HEK293 (cell line): Measurements from ENCODE around the gene PLEKHA4.
A peak's percentile ranks its signal among the peaks of the same experiment; 100 is the strongest.

Experiments
- GLIS1 ChIP-seq: fragments of 450-650 bp; formaldehyde crosslinking; IDR thresholded peaks from 2 replicates; pipeline ENCODE4 v1.5.1; 2016; ENCODE audit warnings: missing biosample characterization, missing genetic modification characterization
- GLIS2 ChIP-seq: fragments of 450-650 bp; formaldehyde crosslinking; IDR thresholded peaks from 2 replicates; pipeline ENCODE4 v1.5.1; 2016; ENCODE audit warnings: missing biosample characterization, missing genetic modification characterization
- HOXA7 ChIP-seq: sonication (generic); formaldehyde crosslinking; IDR thresholded peaks from 2 replicates; pipeline ENCODE4 v1.8.1; 2022; ENCODE audit warnings: missing genetic modification reagents, borderline replicate concordance
- SALL2 ChIP-seq: fragments of 450-650 bp; formaldehyde crosslinking; IDR thresholded peaks from 2 replicates; pipeline ENCODE4 v1.5.0; 2017; ENCODE audit warnings: missing biosample characterization, mild to moderate bottlenecking, missing genetic modification characterization, borderline replicate concordance
- SP3 ChIP-seq: fragments of 450-650 bp; formaldehyde crosslinking; IDR thresholded peaks from 2 replicates; pipeline ENCODE4 v1.5.1; 2016; ENCODE audit warnings: missing biosample characterization, missing genetic modification characterization
- WT1 ChIP-seq: fragments of 450-650 bp; formaldehyde crosslinking; IDR thresholded peaks from 2 replicates; pipeline ENCODE4 v1.5.1; 2016; ENCODE audit warnings: missing biosample characterization, missing genetic modification characterization
- ZBTB20 ChIP-seq: fragments of 450-650 bp; formaldehyde crosslinking; IDR thresholded peaks from 2 replicates; pipeline ENCODE4 v1.5.1; 2016; ENCODE audit warnings: missing biosample characterization, missing genetic modification characterization
- ZBTB8A ChIP-seq: fragments of 450-650 bp; formaldehyde crosslinking; IDR thresholded peaks from 2 replicates; pipeline ENCODE4 v1.5.1; 2016; ENCODE audit warnings: missing biosample characterization, missing genetic modification characterization
- ZEB2 ChIP-seq: fragments of 450-650 bp; formaldehyde crosslinking; IDR thresholded peaks from 2 replicates; pipeline ENCODE4 v1.5.1; 2016; ENCODE audit warnings: missing biosample characterization, missing genetic modification characterization
- ZFHX2 ChIP-seq: fragments of 450-650 bp; formaldehyde crosslinking; conservative IDR thresholded peaks from 2 replicates; pipeline ENCODE4 v1.5.1; 2016; ENCODE audit warnings: missing biosample characterization, missing genetic modification characterization
- ZFP3 ChIP-seq: fragments of 450-650 bp; formaldehyde crosslinking; IDR thresholded peaks from 2 replicates; pipeline ENCODE4 v1.5.1; 2016; ENCODE audit warnings: low read depth, missing biosample characterization, missing genetic modification characterization
- ZFP41 ChIP-seq: fragments of 450-650 bp; formaldehyde crosslinking; IDR thresholded peaks from 2 replicates; pipeline ENCODE4 v1.5.1; 2016; ENCODE audit warnings: missing biosample characterization, missing genetic modification characterization, borderline replicate concordance
- ZNF112 ChIP-seq: fragments of 450-650 bp; formaldehyde crosslinking; IDR thresholded peaks from 2 replicates; pipeline ENCODE4 v1.5.0; 2017; ENCODE audit warnings: missing biosample characterization, missing genetic modification characterization
- ZNF155 ChIP-seq: fragments of 450-650 bp; formaldehyde crosslinking; IDR thresholded peaks from 2 replicates; pipeline ENCODE4 v1.5.1; 2016; ENCODE audit warnings: missing biosample characterization, missing genetic modification characterization
- ZNF175 ChIP-seq: fragments of 450-650 bp; formaldehyde crosslinking; IDR thresholded peaks from 2 replicates; pipeline ENCODE4 v1.5.1; 2016; ENCODE audit warnings: missing biosample characterization, missing genetic modification characterization
- ZNF2 ChIP-seq: fragments of 450-650 bp; formaldehyde crosslinking; IDR thresholded peaks from 2 replicates; pipeline ENCODE4 v1.5.1; 2016; ENCODE audit warnings: missing biosample characterization, missing genetic modification characterization
- ZNF221 ChIP-seq: fragments of 450-650 bp; formaldehyde crosslinking; IDR thresholded peaks from 2 replicates; pipeline ENCODE4 v1.5.1; 2017; ENCODE audit warnings: missing biosample characterization, missing genetic modification characterization, borderline replicate concordance
- ZNF239 ChIP-seq: fragments of 450-650 bp; formaldehyde crosslinking; IDR thresholded peaks from 2 replicates; pipeline ENCODE4 v1.5.1; 2016; ENCODE audit warnings: missing biosample characterization, missing genetic modification characterization
- ZNF561 ChIP-seq: fragments of 450-650 bp; IDR thresholded peaks from 2 replicates; pipeline ENCODE4 v1.5.1; 2018; ENCODE audit warnings: missing biosample characterization, missing genetic modification characterization, borderline replicate concordance
- ZNF600 ChIP-seq: fragments of 450-650 bp; formaldehyde crosslinking; IDR thresholded peaks from 2 replicates; pipeline ENCODE4 v1.5.1; 2016; ENCODE audit warnings: missing biosample characterization, missing genetic modification characterization
- ZNF658 ChIP-seq: fragments of 450-650 bp; formaldehyde crosslinking; IDR thresholded peaks from 2 replicates; pipeline ENCODE4; 2016; ENCODE audit warnings: missing biosample characterization, missing genetic modification characterization
- ZNF76 ChIP-seq: fragments of 450-650 bp; formaldehyde crosslinking; IDR thresholded peaks from 2 replicates; pipeline ENCODE4; 2016; ENCODE audit warnings: low read depth, missing biosample characterization, missing genetic modification characterization, borderline replicate concordance
- ZNF768 ChIP-seq: fragments of 450-650 bp; formaldehyde crosslinking; IDR thresholded peaks from 2 replicates; pipeline ENCODE4 v1.5.1; 2018; ENCODE audit warnings: missing biosample characterization, mild to moderate bottlenecking, missing genetic modification characterization
- ZNF837 ChIP-seq: fragments of 450-650 bp; formaldehyde crosslinking; IDR thresholded peaks from 2 replicates; pipeline ENCODE4 v1.5.1; 2016; ENCODE audit warnings: missing biosample characterization, missing genetic modification characterization
- TF ChIP-seq, protein P1 (sequence below): fragments of 450-650 bp; formaldehyde crosslinking; IDR thresholded peaks from 2 replicates; pipeline ENCODE4 v1.5.1; 2017; ENCODE audit warnings: missing biosample characterization, missing genetic modification characterization
- TF ChIP-seq, protein P2 (sequence below): fragments of 450-650 bp; formaldehyde crosslinking; IDR thresholded peaks from 2 replicates; pipeline ENCODE4 v1.5.1; 2016; ENCODE audit warnings: missing biosample characterization, missing genetic modification characterization
- TF ChIP-seq, protein P3 (sequence below): fragments of 450-650 bp; formaldehyde crosslinking; IDR thresholded peaks from 2 replicates; pipeline ENCODE4 v1.5.1; 2016; ENCODE audit warnings: missing biosample characterization, missing genetic modification characterization
- TF ChIP-seq, protein P4 (sequence below): fragments of 450-650 bp; formaldehyde crosslinking; IDR thresholded peaks from 2 replicates; pipeline ENCODE4 v1.5.1; 2016; ENCODE audit warnings: missing biosample characterization, missing genetic modification characterization, borderline replicate concordance
- TF ChIP-seq, protein P5 (sequence below): fragments of 450-650 bp; formaldehyde crosslinking; IDR thresholded peaks from 2 replicates; pipeline ENCODE4 v1.5.1; 2016; ENCODE audit warnings: missing biosample characterization, missing genetic modification characterization
- TF ChIP-seq, protein P6 (sequence below): fragments of 450-650 bp; formaldehyde crosslinking; IDR thresholded peaks from 2 replicates; pipeline ENCODE4 v1.5.1; 2016; ENCODE audit warnings: missing biosample characterization, missing genetic modification characterization

The PLEKHA4 gene

DNA sequence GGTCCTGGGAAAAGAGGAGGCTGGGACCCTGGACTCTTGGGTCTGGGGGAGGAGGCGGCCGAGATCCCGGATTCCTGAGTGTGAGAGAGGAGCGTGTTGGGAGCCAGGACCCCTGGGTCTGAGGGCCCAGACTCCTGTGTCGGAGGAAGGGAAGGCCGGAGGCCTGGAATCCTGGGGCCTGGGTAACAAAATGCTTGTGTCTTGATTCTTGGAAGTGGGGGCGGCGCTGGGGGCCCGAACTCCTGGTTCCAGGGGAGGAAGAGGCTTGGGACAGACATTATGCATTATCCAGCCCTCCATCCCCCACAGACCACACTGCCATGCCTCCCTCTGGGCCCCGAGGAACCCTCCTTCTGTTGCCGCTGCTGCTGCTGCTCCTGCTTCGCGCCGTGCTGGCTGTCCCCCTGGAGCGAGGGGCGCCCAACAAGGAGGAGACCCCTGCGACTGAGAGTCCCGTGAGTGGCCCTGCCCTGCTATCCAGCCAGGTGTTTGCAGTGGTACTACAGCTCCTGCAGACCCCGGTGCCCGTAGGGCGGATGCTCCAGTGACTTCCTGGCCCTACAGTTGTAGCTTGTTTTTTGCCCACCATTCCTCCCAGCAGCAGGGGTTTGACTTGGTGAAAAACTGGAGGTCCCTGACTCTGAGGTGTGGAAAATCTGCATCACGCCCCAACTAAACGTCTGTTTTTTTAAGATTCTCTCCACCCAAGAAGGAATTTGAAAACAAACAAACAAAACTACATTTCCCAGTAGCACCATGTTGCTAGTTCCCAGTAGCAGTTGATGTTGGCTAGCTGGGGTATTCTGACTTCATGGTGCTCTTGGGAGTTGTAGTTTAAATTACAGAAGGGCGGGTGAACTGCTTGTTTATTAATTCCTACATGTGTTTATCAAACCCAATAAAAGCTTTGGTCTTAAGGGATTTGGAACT is 32.3 kb upstream of the PLEKHA4 start (continued):
- TF ChIP-seq, protein P1, sequence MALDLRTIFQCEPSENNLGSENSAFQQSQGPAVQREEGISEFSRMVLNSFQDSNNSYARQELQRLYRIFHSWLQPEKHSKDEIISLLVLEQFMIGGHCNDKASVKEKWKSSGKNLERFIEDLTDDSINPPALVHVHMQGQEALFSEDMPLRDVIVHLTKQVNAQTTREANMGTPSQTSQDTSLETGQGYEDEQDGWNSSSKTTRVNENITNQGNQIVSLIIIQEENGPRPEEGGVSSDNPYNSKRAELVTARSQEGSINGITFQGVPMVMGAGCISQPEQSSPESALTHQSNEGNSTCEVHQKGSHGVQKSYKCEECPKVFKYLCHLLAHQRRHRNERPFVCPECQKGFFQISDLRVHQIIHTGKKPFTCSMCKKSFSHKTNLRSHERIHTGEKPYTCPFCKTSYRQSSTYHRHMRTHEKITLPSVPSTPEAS (tag by site-specific recombination), result no peak
- peak; percentile 38; the same call in 1 of the 2 replicates for TF ChIP-seq GLIS2 (tag by site-specific recombination)
- TF ChIP-seq ZNF155 (tag by site-specific recombination), result no peak
- TF ChIP-seq ZNF76 (tag by site-specific recombination), result peak; percentile 95
- no peak for TF ChIP-seq ZFP3 (tag by site-specific recombination)
- TF ChIP-seq ZNF112 (tag by site-specific recombination), result no peak
- no peak for TF ChIP-seq ZNF658
- no peak for TF ChIP-seq SP3
- TF ChIP-seq ZNF2, result no peak
- peak; percentile 12; the same call in 1 of the 2 replicates for TF ChIP-seq WT1 (tag by site-specific recombination)
- no peak for TF ChIP-seq ZNF837
- no peak for TF ChIP-seq ZNF600
- TF ChIP-seq ZNF768 (tag by site-specific recombination), result no peak
- TF ChIP-seq, protein P2, sequence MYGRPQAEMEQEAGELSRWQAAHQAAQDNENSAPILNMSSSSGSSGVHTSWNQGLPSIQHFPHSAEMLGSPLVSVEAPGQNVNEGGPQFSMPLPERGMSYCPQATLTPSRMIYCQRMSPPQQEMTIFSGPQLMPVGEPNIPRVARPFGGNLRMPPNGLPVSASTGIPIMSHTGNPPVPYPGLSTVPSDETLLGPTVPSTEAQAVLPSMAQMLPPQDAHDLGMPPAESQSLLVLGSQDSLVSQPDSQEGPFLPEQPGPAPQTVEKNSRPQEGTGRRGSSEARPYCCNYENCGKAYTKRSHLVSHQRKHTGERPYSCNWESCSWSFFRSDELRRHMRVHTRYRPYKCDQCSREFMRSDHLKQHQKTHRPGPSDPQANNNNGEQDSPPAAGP (tag by site-specific recombination), result no peak
- no peak for TF ChIP-seq ZNF175 (tag by site-specific recombination)
- no peak for TF ChIP-seq ZEB2 (tag by site-specific recombination)
- TF ChIP-seq HOXA7, result no peak
- no peak for TF ChIP-seq ZFP41 (tag by site-specific recombination)
- TF ChIP-seq, protein P3, sequence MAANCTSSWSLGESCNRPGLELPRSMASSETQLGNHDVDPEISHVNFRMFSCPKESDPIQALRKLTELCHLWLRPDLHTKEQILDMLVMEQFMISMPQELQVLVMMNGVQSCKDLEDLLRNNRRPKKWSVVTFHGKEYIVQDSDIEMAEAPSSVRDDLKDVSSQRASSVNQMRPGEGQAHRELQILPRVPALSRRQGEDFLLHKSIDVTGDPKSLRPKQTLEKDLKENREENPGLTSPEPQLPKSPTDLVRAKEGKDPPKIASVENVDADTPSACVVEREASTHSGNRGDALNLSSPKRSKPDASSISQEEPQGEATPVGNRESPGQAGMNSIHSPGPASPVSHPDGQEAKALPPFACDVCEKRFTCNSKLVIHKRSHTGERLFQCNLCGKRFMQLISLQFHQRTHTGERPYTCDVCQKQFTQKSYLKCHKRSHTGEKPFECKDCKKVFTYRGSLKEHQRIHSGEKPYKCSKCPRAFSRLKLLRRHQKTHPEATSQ (tag by site-specific recombination), result no peak
- TF ChIP-seq, protein P4, sequence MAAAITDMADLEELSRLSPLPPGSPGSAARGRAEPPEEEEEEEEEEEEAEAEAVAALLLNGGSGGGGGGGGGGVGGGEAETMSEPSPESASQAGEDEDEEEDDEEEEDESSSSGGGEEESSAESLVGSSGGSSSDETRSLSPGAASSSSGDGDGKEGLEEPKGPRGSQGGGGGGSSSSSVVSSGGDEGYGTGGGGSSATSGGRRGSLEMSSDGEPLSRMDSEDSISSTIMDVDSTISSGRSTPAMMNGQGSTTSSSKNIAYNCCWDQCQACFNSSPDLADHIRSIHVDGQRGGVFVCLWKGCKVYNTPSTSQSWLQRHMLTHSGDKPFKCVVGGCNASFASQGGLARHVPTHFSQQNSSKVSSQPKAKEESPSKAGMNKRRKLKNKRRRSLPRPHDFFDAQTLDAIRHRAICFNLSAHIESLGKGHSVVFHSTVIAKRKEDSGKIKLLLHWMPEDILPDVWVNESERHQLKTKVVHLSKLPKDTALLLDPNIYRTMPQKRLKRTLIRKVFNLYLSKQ (tag by site-specific recombination), result no peak
- TF ChIP-seq ZNF239, result no peak
- no peak for TF ChIP-seq ZNF221 (tag by site-specific recombination)
- no peak for TF ChIP-seq GLIS1
- TF ChIP-seq ZBTB8A (tag by site-specific recombination), result no peak
- TF ChIP-seq SALL2 (tag by site-specific recombination), result no peak
- TF ChIP-seq, protein P5, sequence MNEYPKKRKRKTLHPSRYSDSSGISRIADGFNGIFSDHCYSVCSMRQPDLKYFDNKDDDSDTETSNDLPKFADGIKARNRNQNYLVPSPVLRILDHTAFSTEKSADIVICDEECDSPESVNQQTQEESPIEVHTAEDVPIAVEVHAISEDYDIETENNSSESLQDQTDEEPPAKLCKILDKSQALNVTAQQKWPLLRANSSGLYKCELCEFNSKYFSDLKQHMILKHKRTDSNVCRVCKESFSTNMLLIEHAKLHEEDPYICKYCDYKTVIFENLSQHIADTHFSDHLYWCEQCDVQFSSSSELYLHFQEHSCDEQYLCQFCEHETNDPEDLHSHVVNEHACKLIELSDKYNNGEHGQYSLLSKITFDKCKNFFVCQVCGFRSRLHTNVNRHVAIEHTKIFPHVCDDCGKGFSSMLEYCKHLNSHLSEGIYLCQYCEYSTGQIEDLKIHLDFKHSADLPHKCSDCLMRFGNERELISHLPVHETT (tag by site-specific recombination), result no peak
- TF ChIP-seq, protein P6, sequence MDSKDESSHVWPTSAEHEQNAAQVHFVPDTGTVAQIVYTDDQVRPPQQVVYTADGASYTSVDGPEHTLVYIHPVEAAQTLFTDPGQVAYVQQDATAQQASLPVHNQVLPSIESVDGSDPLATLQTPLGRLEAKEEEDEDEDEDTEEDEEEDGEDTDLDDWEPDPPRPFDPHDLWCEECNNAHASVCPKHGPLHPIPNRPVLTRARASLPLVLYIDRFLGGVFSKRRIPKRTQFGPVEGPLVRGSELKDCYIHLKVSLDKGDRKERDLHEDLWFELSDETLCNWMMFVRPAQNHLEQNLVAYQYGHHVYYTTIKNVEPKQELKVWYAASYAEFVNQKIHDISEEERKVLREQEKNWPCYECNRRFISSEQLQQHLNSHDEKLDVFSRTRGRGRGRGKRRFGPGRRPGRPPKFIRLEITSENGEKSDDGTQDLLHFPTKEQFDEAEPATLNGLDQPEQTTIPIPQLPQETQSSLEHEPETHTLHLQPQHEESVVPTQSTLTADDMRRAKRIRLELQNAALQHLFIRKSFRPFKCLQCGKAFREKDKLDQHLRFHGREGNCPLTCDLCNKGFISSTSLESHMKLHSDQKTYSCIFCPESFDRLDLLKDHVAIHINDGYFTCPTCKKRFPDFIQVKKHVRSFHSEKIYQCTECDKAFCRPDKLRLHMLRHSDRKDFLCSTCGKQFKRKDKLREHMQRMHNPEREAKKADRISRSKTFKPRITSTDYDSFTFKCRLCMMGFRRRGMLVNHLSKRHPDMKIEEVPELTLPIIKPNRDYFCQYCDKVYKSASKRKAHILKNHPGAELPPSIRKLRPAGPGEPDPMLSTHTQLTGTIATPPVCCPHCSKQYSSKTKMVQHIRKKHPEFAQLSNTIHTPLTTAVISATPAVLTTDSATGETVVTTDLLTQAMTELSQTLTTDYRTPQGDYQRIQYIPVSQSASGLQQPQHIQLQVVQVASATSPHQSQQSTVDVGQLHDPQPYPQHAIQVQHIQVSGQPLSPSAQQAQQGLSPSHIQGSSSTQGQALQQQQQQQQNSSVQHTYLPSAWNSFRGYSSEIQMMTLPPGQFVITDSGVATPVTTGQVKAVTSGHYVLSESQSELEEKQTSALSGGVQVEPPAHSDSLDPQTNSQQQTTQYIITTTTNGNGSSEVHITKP (tag by site-specific recombination), result no peak
- TF ChIP-seq ZBTB20 (tag by site-specific recombination), result 0 out of 2 replicates have a peak, but pooled peaks have one; percentile 31
- no peak for TF ChIP-seq ZNF561 (tag by site-specific recombination)
- TF ChIP-seq ZFHX2 (tag by site-specific recombination), result 0 out of 2 replicates have a peak, but pooled peaks have one; percentile 7
